ENCODE measurements around the gene RPAP3.

DNA sequence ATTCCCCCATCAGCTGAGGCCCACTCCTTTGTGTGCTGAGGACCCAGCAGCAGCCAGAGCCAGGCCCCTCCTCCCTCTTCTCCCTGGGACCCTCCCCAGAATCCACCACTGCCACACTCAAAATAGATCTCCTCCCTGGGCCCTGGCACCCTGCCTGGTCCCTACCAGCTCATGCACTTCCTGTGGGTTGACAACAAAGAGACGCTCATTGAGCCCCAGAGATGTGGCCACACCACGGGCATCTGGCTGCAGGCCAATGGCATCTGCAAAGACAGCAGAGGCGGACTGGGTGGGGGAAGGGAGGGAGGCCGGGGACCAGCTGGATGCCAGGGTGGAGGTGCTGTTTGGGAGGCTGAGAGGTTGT lies 35.5 kb upstream of the RPAP3 start:
- TF ChIP-seq, protein P1, sequence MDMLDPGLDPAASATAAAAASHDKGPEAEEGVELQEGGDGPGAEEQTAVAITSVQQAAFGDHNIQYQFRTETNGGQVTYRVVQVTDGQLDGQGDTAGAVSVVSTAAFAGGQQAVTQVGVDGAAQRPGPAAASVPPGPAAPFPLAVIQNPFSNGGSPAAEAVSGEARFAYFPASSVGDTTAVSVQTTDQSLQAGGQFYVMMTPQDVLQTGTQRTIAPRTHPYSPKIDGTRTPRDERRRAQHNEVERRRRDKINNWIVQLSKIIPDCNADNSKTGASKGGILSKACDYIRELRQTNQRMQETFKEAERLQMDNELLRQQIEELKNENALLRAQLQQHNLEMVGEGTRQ (CRISPR knock-in tag; IDR thresholded peaks at IDR 0.05), result no peak
- TF ChIP-seq FOXP1 (CRISPR knock-in tag; IDR thresholded peaks at IDR 0.05; ENCODE audit: borderline replicate concordance) (no peak), SOX15 (CRISPR knock-in tag; IDR thresholded peaks at IDR 0.05) (no peak), CREB1 (CRISPR knock-in tag; IDR thresholded peaks at IDR 0.05) (no peak), NR2C2 (CRISPR knock-in tag; IDR thresholded peaks at IDR 0.05) (no peak)
- TF ChIP-seq, protein P2, sequence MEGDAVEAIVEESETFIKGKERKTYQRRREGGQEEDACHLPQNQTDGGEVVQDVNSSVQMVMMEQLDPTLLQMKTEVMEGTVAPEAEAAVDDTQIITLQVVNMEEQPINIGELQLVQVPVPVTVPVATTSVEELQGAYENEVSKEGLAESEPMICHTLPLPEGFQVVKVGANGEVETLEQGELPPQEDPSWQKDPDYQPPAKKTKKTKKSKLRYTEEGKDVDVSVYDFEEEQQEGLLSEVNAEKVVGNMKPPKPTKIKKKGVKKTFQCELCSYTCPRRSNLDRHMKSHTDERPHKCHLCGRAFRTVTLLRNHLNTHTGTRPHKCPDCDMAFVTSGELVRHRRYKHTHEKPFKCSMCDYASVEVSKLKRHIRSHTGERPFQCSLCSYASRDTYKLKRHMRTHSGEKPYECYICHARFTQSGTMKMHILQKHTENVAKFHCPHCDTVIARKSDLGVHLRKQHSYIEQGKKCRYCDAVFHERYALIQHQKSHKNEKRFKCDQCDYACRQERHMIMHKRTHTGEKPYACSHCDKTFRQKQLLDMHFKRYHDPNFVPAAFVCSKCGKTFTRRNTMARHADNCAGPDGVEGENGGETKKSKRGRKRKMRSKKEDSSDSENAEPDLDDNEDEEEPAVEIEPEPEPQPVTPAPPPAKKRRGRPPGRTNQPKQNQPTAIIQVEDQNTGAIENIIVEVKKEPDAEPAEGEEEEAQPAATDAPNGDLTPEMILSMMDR (IDR thresholded peaks at IDR 0.05), result no peak
- TF ChIP-seq, protein P3, sequence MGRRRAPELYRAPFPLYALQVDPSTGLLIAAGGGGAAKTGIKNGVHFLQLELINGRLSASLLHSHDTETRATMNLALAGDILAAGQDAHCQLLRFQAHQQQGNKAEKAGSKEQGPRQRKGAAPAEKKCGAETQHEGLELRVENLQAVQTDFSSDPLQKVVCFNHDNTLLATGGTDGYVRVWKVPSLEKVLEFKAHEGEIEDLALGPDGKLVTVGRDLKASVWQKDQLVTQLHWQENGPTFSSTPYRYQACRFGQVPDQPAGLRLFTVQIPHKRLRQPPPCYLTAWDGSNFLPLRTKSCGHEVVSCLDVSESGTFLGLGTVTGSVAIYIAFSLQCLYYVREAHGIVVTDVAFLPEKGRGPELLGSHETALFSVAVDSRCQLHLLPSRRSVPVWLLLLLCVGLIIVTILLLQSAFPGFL (CRISPR knock-in tag; IDR thresholded peaks at IDR 0.05; ENCODE audit: borderline replicate concordance), result no peak
